IMR-90 (cell line): ENCODE data around the gene HDGFL2. TPM values are rescaled to one million over a fixed set of nuclear protein-coding genes. Genes with fewer than 3 reads are reported as not detected.

Experiments used
- ATAC-seq: fragments of 200-7000 bp; cut with Tn5 transposase; 2 replicates; pipeline ENCODE4 v1.9.1; 2020; ENCODE audit warnings: low read depth, mild to moderate bottlenecking, moderate library complexity
- BruUV-seq: library from RNA; stranded (reverse); fragments of 400-500 nt; replicated peaks from 2 replicates; lab custom pipeline; 2021; lab: Mats Ljungman, UMichigan
- CTCF ChIA-PET: fragments of 300-600 bp; formaldehyde crosslinking; extraction: SDS; loops from one replicate; lab custom pipeline; 2021; ENCODE audit warnings: antibody characterized with exemption; lab: Yijun Ruan, JAX
- POLR2A ChIA-PET: fragments of 300-600 bp; sonication (Branson Sonifier 250); formaldehyde crosslinking; loops from one replicate; lab custom pipeline; 2022; ENCODE audit warnings: antibody characterized with exemption; ENCODE audit not compliant: unreplicated experiment; lab: Charles Lee
- DNase-seq: peaks from one replicate; pipeline ENCODE4 v3.0.0; 2013
- H2AFZ ChIP-seq: replicated peaks from 2 replicates; pipeline ENCODE3; 2013; ENCODE audit warnings: low read length, mild to moderate bottlenecking; ENCODE audit not compliant: poor library complexity
- H2AK5ac ChIP-seq: 2 replicates; pipeline ENCODE4 v1.6.1; 2013; ENCODE audit warnings: low read depth, low read length, inconsistent platforms
- H2AK9ac ChIP-seq: replicated peaks from 2 replicates; pipeline ENCODE3; 2013; ENCODE audit warnings: mild to moderate bottlenecking, low read depth, low read length, moderate library complexity; ENCODE audit not compliant: poor library complexity
- H2BK120ac ChIP-seq: 2 replicates; pipeline ENCODE4 v1.6.1; 2013; ENCODE audit warnings: low read depth, low read length, inconsistent platforms
- H2BK15ac ChIP-seq: 3 replicates; pipeline ENCODE4 v1.6.1; 2013; ENCODE audit warnings: low read depth, low read length, inconsistent platforms
- H2BK20ac ChIP-seq: 2 replicates; pipeline ENCODE4 v1.6.1; 2013; ENCODE audit warnings: low read depth, mild to moderate bottlenecking, inconsistent platforms, low read length, moderate library complexity
- H2BK5ac ChIP-seq: 2 replicates; pipeline ENCODE4 v1.6.1; 2013; ENCODE audit warnings: mild to moderate bottlenecking, low read depth, low read length, inconsistent platforms; ENCODE audit not compliant: poor library complexity, severe bottlenecking
- H3K14ac ChIP-seq: replicated peaks from 2 replicates; pipeline ENCODE4 v1.6.1; 2013; ENCODE audit warnings: low read depth, low read length, inconsistent platforms
- H3K18ac ChIP-seq: 2 replicates; pipeline ENCODE4 v1.6.1; 2013; ENCODE audit warnings: low read depth, low read length, control low read depth
- H3K23ac ChIP-seq: 2 replicates; pipeline ENCODE4 v1.6.1; 2013; ENCODE audit warnings: low read depth, low read length, inconsistent platforms
- H3K27ac ChIP-seq: 2 replicates; pipeline ENCODE4 v1.5.1; 2013; ENCODE audit warnings: mild to moderate bottlenecking, control low read depth, low read length; ENCODE audit not compliant: insufficient read depth
- H3K27me3 ChIP-seq: 2 replicates; pipeline ENCODE4 v1.6.1; 2013; ENCODE audit warnings: low read length; ENCODE audit not compliant: control insufficient read depth, insufficient read depth
- H3K36me3 ChIP-seq: 2 replicates; pipeline ENCODE4 v1.6.1; 2013; ENCODE audit warnings: low read length, mixed read lengths; ENCODE audit not compliant: control insufficient read depth, insufficient read depth
- H3K4ac ChIP-seq: 2 replicates; pipeline ENCODE4 v1.6.1; 2013; ENCODE audit warnings: low read depth, low read length, inconsistent platforms
- H3K4me1 ChIP-seq: 2 replicates; pipeline ENCODE4 v1.6.1; 2013; ENCODE audit warnings: low read length, mixed read lengths; ENCODE audit not compliant: control insufficient read depth, insufficient read depth
- H3K4me2 ChIP-seq: 2 replicates; pipeline ENCODE4 v1.6.1; 2013; ENCODE audit warnings: low read depth, mild to moderate bottlenecking, control low read depth, low read length, moderate library complexity
- H3K4me3 ChIP-seq: 2 replicates; pipeline ENCODE4 v1.5.1; 2013; ENCODE audit warnings: low read depth, mild to moderate bottlenecking, control low read depth, low read length, moderate library complexity; ENCODE audit not compliant: insufficient read depth
- H3K56ac ChIP-seq: 2 replicates; pipeline ENCODE4 v1.6.1; 2013; ENCODE audit warnings: low read length, inconsistent platforms; ENCODE audit not compliant: insufficient read depth; ENCODE audit errors: extremely low read depth
- H3K79me1 ChIP-seq, 2 experiments: 2 replicates each; pipeline ENCODE4 v1.6.1; 2013; ENCODE audit warnings: low read length in 2 of 2, inconsistent platforms in 1 of 2, low read depth in 1 of 2
- H3K9ac ChIP-seq: 2 replicates; pipeline ENCODE4 v1.6.1; 2013; ENCODE audit warnings: low read depth, low read length, control low read depth
- H3K9me1 ChIP-seq: 2 replicates; pipeline ENCODE4 v1.6.1; 2013; ENCODE audit warnings: low read length, inconsistent platforms; ENCODE audit not compliant: insufficient read depth
- H3K9me3 ChIP-seq: 2 replicates; pipeline ENCODE4 v1.6.1; 2013; ENCODE audit warnings: low read length; ENCODE audit not compliant: control insufficient read depth, insufficient read depth
- H4K20me1 ChIP-seq: 2 replicates; pipeline ENCODE4 v1.6.1; 2013; ENCODE audit warnings: low read length, inconsistent platforms; ENCODE audit not compliant: insufficient read depth
- H4K5ac ChIP-seq: 2 replicates; pipeline ENCODE4 v1.6.1; 2013; ENCODE audit warnings: mild to moderate bottlenecking, low read depth, low read length, control low read depth
- H4K8ac ChIP-seq, 2 experiments: 2 replicates each; pipeline ENCODE4 v1.6.1; 2013; ENCODE audit warnings: low read depth in 2 of 2, low read length in 2 of 2, control low read depth in 1 of 2, inconsistent platforms in 1 of 2
- H4K91ac ChIP-seq: 2 replicates; pipeline ENCODE4 v1.6.1; 2013; ENCODE audit warnings: low read depth, low read length, inconsistent platforms; ENCODE audit not compliant: insufficient read depth
- CHD1 ChIP-seq: IDR thresholded peaks from 2 replicates; pipeline ENCODE4 v1.6.1; 2012; ENCODE audit warnings: low read depth, low read length, improper control_type of control experiment
- FOS ChIP-seq: fragments of 150-350 bp; IDR thresholded peaks from 2 replicates; pipeline ENCODE4 v1.6.1; 2016; ENCODE audit warnings: low read depth, low read length
- MAFK ChIP-seq: IDR thresholded peaks from 2 replicates; pipeline ENCODE4 v1.6.1; 2012; ENCODE audit warnings: low read depth, low read length, improper control_type of control experiment
- MAZ ChIP-seq: IDR thresholded peaks from 2 replicates; pipeline ENCODE4 v1.6.1; 2012; ENCODE audit warnings: low read depth, mild to moderate bottlenecking, low read length, improper control_type of control experiment, moderate library complexity, borderline replicate concordance
- NFE2L2 ChIP-seq: fragments of 150-350 bp; IDR thresholded peaks from 2 replicates; pipeline ENCODE4 v1.6.1; 2016; ENCODE audit warnings: low read depth, mild to moderate bottlenecking, low read length
- POLR2A ChIP-seq: IDR thresholded peaks from 2 replicates; pipeline ENCODE4 v1.6.1; 2012; ENCODE audit warnings: mild to moderate bottlenecking, low read depth, low read length
- RCOR1 ChIP-seq: IDR thresholded peaks from 2 replicates; pipeline ENCODE4 v1.6.1; 2012; ENCODE audit warnings: mild to moderate bottlenecking, low read length, improper control_type of control experiment; ENCODE audit not compliant: insufficient replicate concordance
- RFX5 ChIP-seq: IDR thresholded peaks from 2 replicates; pipeline ENCODE4 v1.8.0; 2012; ENCODE audit warnings: low read depth, mild to moderate bottlenecking, low read length, moderate library complexity
- SMC3 ChIP-seq: fragments of 150-350 bp; IDR thresholded peaks from 2 replicates; pipeline ENCODE4 v1.6.1; 2016; ENCODE audit warnings: low read depth, mild to moderate bottlenecking, antibody characterized with exemption, low read length, moderate library complexity
- USF2 ChIP-seq: fragments of 150-350 bp; IDR thresholded peaks from 2 replicates; pipeline ENCODE4 v1.6.1; 2017; ENCODE audit warnings: mild to moderate bottlenecking, antibody characterized with exemption, low read length, low read depth
- WGBS, 2 experiments: methylation state at CpG; one replicate each; pipeline versions ENCODE4 v1.1.5 to v1.1.7; 2013; ENCODE audit warnings: missing lambda C conversion rate in 2 of 2; ENCODE audit not compliant: insufficient read length in 1 of 2; ENCODE audit errors: extremely low coverage in 2 of 2; 5-methylcytosine and 5-hydroxymethylcytosine counted together
- dilution Hi-C: fragments of 300-500 bp; cut with HindIII; formaldehyde crosslinking; loops from one replicate; pipeline ENCODE4 v1.14.3; 2018; ENCODE audit warnings: low sequenced_read_pairs; ENCODE audit not compliant: unreplicated experiment
- in situ Hi-C: fragments of 300-500 bp; cut with MboI; formaldehyde crosslinking; loops from 3 replicates; pipeline ENCODE4 v1.14.3; 2019; ENCODE audit warnings: low sequenced_read_pairs, inconsistent platforms, mixed read lengths
- intact Hi-C: fragments of 100-400 bp; cut with micrococcal nuclease; formaldehyde crosslinking; loops from 2 replicates; pipeline ENCODE4 v1.10.0; 2022
- polyA plus RNA-seq, 3 experiments: library from polyadenylated mRNA; depleted of rRNA; stranded (reverse); fragments of >200 nt; gene quantifications; 2 replicates each; pipeline ENCODE4 v1.2.3, GENCODE V29; 2012; ENCODE audit warnings: low replicate concordance in 1 of 3
- total RNA-seq: library from RNA; depleted of rRNA; stranded (reverse); fragments of >200 nt; gene quantifications from 2 replicates; pipeline ENCODE4 v1.2.3, GENCODE V29; 2012

The HDGFL2 gene
- total and polyA plus RNA-seq, 2 of the 4 experiments (the other 2 are of a cell fraction) = 35.8 to 48.5 TPM

- CTCF ChIA-PET = no interaction called here
These were observed 24.2 kb downstream of the HDGFL2 start for GRCh38 chr19:4496304-4496703.

More at GRCh38 chr19:4496304-4496703, 24.2 kb downstream of the HDGFL2 start:
- Histone ChIP-seq H4K5ac (no peak overlapping the region), H4K8ac (no peak overlapping the region), H3K9ac (no peak overlapping the region), H3K4me1 (no peaks in the 10 kb centered on the region), H3K56ac (no peak overlapping the region), H3K36me3 (peaks cover 78% of the 10 kb centered on the region), H2BK15ac (no peak overlapping the region), H3K9me3 (no peaks in the 10 kb centered on the region), H2AK5ac (no peak overlapping the region), H3K27ac (no peak overlapping the region), H2BK20ac (no peak overlapping the region), H3K23ac (no peak overlapping the region), H3K4me3 (no peak overlapping the region), H2AFZ (no peak overlapping the region), H3K4ac (no peak overlapping the region), H3K4me2 (no peak overlapping the region), H2BK120ac (no peak overlapping the region), H3K9me1 (peaks cover 13% of the 10 kb centered on the region), H3K18ac (no peak overlapping the region), H3K27me3 (no peaks in the 10 kb centered on the region), H3K79me1 (peaks cover 7 to 15% of the 10 kb centered on the region in 2 experiments), H2BK5ac (no peak overlapping the region), H4K20me1 (peaks cover 14% of the 10 kb centered on the region; the same call in 1 of the 2 replicates), H4K91ac (no peak overlapping the region), H3K14ac (no peak overlapping the region), H2AK9ac (no peak overlapping the region)
- POLR2A ChIA-PET = interaction anchor here (0.5 kb wide), 1 partner anchor 15 kb away, joined by 4 read pairs; no protein-coding TSS in a partner anchor
- in situ Hi-C loops = no loop called here
- no peak for TF ChIP-seq NFE2L2
- no peak for TF ChIP-seq USF2
- no peak for TF ChIP-seq CHD1
- TF ChIP-seq POLR2A = no peak
- TF ChIP-seq RFX5 = no peak
- TF ChIP-seq RCOR1 = no peak
- no peak for TF ChIP-seq MAZ
- TF ChIP-seq MAFK = no peak
- TF ChIP-seq SMC3 = no peak
- TF ChIP-seq FOS = no peak
- dilution Hi-C loops = no loop called here
- ATAC-seq (no peak), DNase-seq (no peak)
- no CpG with 5 or more reads among the region's 18 CpGs for WGBS, 2 experiments
- no TSS peak for BruUV-seq
- intact Hi-C loops = no loop called here
